HG02943 (cell line): ENCODE data around the gene C15orf61.

Source experiments
- ATAC-seq: cut with Tn5 transposase; IDR thresholded peaks from one replicate; pipeline ENCODE4 v1.9.1; 2021; ENCODE audit warnings: mild to moderate bottlenecking, low read depth, moderate library complexity; ENCODE audit not compliant: unreplicated experiment

The C15orf61 gene

GRCh38 chr15:67521029-67521782 lies at the start of gene C15orf61:
C15orf61 (plus strand) TSS chr15:67521131; CDS start chr15:67521249, 118 bp downstream.
- ATAC-seq = peak; percentile 71

DNA sequence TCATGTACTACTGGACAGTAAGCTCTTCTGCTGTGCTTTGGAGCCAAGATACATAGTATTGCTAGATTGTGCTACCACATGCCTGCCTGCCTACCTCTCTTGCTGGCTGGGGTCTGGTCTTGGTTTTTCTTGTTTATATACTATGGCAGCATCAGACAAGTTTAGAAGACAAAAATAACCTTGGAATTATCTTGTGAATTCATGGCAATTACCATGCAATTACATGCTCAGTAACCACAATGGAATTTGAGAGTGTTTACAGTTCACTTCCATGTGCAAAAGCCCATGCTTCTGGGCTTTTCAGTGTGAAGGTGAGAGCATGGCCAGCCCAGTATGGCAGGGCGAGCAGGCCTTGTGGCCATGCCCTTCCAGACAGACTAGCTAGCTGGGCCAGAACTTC lies 48.0 kb upstream of the C15orf61 start:
- ATAC-seq = no peak

DNA sequence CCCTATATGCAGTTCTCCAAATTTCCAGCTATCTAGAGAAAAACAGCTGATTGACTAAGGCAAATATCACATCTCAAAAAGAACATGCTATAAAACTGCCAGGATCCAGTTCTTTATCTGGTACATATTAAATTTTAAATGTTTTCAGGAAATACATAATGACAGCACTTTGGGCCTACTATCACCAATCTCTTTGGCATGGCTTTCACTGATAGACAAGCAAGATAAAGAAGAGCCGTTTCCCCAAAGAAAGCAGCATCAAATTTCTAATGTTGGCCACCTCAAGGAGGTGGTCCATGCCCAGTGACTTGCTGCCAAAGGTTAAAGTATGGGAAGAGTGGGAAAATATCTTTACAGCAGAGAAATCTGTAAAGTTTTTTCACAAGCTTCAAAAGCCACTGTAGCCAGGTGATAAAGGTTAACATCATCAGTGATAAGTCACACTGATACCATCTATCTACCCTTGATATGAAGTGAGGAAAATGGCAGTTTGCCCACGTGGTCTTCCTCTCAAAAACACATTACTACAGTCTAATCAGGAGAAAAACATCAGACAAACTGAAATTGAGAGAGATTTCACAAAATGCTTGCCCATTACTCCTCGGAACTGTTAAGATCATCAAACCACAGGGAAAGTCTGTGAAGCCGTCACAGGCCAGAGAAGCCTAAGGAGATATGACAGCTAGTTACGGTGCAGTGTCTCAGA lies 46.4 kb upstream of the C15orf61 start:
- ATAC-seq = no peak

DNA sequence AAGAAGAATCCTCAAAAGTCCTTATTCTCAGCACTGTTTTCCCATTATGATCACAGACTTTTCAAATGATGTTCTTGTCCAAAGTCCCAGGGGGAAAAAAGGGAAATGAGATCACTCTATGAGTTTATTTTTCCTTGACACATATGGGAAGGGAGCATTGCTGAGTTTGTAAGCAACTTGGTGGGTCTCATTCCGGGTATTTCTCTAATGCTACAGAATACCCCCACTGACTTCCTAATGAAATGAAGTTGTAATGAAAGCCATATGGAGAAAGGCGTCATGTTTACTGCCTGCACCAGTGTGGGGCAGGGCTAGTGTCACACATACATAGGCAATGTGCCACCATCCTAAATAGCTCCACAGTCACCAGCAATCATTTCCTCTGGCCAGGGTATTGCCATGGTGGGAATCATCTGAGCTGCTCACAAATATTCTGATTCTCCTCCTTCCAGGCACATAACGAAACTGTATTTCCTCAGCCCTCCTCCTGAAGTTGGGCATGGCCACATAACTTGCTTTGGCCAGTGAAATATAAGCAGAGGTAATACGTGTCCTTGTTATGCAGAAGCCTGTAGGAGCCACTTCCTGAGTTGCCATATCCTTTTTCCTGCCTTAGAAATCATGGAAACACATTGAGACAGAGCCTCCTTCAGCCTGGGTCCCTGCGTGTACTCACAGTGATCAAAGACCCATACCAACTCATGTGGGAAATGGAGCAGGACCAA lies 41.0 kb upstream of the C15orf61 start:
- ATAC-seq = no peak

DNA sequence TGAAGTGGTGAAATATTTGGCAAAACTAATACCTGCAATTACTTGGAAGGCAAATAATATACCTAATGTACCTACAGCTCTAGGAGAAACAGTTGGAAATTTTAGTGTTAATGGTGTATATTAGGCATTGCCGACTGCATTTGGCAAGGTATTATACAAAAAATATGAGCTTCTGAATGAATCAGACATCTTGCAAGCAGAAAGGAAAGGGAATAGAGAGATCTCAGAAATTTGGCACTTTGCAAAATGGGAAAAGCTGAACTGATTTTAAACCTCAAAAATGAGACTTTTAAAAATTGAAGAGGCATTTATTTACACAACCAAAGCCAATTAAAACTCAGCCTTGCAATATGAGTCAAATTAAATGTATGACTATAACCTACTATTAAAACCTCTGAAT lies 40.2 kb upstream of the C15orf61 start:
- no peak for ATAC-seq

DNA sequence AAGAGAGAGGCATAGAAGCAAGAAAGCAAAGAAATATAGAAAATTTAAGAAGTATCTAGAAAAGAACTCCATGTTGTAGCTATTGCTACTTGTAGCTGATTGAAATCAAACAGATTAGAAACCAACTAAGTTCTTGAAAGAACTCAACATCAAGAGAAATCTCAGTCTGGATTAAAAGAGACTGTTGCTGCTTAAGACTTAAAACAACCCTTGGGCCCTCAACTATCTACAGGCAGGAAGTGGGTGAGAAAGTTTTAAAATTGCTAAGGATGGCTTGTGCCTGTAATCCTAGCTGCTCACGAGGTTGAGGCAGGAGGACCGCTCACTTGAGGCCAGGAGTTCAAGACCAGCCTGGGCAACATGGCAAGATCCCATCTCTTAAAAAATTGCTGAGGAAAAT lies 39.3 kb upstream of the C15orf61 start:
- ATAC-seq = no peak

GRCh38 chr15:67495585-67495984 lies 25.3 kb upstream of the C15orf61 start:
- ATAC-seq = no peak

DNA sequence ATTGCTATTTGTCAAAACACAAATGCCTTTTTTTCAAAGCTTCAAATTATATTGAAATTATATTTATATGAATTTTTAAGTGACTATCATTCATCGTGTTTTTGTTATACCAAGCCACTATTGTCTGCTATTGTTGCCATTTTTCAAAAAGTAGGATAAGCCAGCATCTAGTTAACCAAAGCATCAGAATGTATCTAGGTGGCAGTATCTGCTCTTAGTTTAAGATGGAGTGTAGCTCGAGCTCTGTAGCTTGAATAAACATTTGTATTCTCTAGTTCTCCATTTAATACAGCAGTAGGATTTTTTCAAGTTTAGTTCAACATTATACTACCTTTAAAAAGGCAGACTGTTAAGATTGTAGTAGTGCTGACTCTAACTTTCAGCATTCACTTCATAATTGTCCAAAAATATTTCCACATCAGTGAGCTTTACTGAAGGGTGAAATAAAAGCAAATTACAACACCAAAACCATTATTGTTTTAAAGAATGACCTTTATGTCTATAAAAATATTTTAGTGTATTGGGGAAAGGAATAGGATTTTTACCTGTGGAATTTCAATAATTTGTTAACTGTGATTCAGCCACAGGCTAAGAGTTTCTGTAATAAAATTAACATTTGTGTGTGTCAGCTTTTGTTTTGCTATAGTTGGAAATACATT lies 19.6 kb upstream of the C15orf61 start:
- no peak for ATAC-seq

GRCh38 chr15:67501836-67502461 lies 19.0 kb upstream of the C15orf61 start:
- ATAC-seq = no peak

DNA sequence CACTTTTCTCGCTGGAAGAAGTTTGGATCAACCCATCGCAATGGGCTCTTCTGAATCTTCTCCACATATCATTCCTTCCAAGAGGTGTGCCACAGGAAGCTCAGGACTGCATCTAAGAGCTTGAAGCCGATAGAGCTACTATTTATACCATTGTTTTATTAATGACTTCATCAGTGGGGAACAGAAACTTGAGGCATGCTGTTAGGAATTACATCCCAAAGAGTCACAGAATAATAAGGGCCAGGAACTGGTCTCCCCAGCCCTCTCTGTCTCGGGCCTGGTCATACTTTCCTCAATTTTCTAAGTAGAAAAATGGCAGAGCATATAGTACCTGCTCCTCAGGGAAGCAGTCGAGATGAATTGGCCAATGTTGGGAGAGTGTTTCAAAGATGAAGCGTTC lies 16.9 kb upstream of the C15orf61 start:
- ATAC-seq = no peak

GRCh38 chr15:67504796-67505195 lies 16.1 kb upstream of the C15orf61 start:
- ATAC-seq = no peak

- no peak for ATAC-seq
Observed at GRCh38 chr15:67505675-67506572, 15.0 kb upstream of the C15orf61 start.

GRCh38 chr15:67506775-67507747 lies 13.9 kb upstream of the C15orf61 start:
- no peak for ATAC-seq

- no peak for ATAC-seq
Observed at GRCh38 chr15:67508407-67508806, 12.5 kb upstream of the C15orf61 start.

DNA sequence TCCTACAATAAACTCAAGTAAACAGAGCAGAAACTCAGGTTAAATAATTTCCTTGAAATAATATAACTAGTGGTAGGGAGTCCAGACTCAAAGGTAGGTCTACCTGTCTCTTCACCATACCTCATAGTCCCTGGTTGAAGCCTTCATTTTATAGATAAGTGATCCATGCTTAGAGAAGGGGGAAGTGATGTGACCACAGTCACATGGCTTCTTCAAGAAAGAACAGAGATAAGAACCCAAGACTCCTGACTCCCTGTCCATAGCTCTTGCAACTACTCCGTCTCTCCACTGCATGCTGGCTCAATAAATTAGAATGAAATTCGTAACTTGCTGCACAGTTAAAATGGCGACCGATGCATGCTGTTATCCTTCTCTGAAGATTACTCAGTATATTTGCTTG lies 11.0 kb upstream of the C15orf61 start:
- no peak for ATAC-seq

DNA sequence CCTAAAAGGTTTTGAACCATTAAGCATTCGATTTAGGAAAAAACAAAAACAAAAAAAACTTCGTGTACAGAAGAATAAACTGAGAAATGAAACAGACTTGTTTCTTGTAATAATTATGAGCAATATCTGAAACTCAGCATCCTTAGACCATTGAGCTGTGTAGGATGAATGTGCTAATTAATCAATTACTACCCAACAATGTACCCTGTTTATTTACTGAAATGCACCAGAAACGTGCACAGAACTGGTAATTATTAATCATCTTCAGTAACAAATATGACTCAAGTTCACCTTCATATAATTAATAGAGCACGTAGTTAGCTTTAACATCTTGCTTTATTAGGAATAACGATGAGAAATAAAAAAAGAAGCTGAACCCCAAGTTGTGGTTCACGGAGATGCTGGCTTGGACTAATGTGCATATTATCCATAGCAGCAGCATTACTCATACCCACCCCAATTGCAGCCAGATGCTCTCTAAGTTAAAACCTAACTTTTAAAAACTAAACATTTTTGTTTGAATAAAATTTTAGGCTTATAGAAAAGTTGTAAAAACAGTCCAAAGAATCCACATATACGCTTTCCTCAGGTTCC lies 10.2 kb upstream of the C15orf61 start:
- no peak for ATAC-seq

GRCh38 chr15:67511606-67512005 lies 9.3 kb upstream of the C15orf61 start:
- no peak for ATAC-seq

- no peak for ATAC-seq
Observed at GRCh38 chr15:67512140-67512539, 8.8 kb upstream of the C15orf61 start.
